ENCODE results near the gene NDUFAF3.

DNA sequence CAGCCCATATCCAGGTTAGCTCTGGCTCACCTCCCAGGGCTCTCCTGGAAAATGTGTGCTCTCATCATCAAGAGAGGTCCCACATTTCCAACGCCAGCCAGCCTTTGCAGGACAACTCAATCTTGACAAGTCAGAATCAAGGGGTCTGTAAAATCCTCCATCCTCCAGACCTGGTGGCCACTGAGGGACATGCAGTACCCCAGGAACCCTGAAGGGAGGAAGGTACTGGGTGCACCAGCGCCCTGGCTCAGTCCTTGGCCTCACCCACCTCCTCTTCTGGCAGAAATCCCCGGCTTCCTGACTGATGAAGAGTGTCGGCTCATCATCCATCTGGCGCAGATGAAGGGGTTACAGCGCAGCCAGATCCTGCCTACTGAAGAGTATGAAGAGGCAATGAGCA is 20.8 kb upstream of the NDUFAF3 start:
- no peak for TF ChIP-seq POLR2A (IDR thresholded peaks at IDR 0.05; ENCODE audit: low read depth)
- no peak for TF ChIP-seq CTCF (IDR thresholded peaks at IDR 0.05)
- no peak for TF ChIP-seq EP300 (IDR thresholded peaks at IDR 0.05)
